Raji (cell line): ENCODE results near the gene MAPKAP1.

Experiments used
- POLR2A ChIP-seq: IDR thresholded peaks from 2 replicates; pipeline ENCODE4 v1.6.1; 2011; ENCODE audit warnings: low read depth, low read length, control low read depth; ENCODE audit not compliant: insufficient read depth

Gene MAPKAP1

DNA sequence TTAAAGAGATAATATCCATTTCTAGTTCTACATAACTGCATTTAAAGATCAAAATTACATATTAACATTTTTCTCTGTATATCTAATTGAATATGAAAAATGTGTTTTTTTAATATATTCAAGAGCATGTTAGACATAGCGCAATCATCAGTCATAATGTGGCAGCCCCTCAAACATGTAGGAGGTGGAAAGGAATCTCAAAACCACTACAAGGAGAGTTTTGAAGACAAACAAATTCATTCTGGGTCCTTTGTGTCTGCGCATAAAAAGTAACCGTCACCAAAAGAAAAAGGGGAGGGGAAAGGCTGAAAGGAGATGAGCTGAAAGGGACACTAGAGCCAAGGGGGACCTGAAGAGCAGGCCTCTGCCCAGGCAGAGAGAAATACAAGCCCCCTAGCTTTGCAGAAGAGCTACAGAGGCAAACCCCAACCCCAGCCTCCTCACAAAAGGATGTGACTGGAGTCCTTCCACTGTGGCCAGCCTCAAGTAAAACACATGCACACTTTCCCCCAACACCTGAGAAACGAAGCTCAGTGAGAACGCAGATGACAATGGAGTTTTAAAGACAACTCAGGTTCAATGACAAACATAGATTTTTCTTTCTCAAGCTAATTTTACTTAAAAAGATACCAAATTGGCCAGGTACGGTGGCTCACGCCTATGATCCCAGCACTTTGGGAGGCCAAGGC lies 62.0 kb downstream of the MAPKAP1 start:
- TF ChIP-seq POLR2A, result no peak

DNA sequence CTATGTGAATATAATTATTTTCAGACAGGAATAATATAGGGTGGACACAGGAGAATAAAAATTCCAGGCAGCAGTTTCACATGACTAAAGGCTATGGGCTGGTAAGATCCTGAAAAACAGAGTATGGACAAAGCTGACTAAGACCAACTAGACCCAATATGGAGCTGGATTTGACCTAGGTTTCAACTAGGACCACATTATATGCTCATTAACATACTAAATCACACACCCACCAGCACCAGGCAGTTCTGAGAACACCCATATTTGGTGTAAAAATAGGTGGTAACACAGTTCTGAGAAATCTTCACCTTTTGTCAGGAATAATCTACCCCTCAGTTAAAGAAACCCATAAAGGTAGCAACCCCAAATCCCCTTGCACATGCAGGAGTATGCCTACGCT lies 64.7 kb downstream of the MAPKAP1 start:
- no peak for TF ChIP-seq POLR2A

DNA sequence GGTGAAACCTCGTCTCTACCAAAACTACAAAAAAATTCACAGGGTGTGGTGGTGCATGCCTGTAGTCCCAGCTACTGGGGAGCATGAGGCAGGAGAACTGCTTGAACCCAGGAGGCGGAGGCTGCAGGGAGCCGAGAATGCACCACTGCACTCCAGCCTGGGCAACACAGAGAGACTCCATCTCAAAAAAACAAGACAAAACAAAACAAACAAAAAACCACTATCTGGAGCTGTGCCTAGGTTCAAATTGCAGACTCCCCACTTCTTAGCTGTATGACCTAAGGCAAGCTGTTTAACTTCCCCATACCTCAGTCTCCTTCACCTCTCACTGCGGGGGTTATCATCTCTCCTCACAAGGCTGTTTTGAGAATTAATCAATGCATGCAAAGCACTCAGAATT lies 68.0 kb downstream of the MAPKAP1 start:
- no peak for TF ChIP-seq POLR2A

DNA sequence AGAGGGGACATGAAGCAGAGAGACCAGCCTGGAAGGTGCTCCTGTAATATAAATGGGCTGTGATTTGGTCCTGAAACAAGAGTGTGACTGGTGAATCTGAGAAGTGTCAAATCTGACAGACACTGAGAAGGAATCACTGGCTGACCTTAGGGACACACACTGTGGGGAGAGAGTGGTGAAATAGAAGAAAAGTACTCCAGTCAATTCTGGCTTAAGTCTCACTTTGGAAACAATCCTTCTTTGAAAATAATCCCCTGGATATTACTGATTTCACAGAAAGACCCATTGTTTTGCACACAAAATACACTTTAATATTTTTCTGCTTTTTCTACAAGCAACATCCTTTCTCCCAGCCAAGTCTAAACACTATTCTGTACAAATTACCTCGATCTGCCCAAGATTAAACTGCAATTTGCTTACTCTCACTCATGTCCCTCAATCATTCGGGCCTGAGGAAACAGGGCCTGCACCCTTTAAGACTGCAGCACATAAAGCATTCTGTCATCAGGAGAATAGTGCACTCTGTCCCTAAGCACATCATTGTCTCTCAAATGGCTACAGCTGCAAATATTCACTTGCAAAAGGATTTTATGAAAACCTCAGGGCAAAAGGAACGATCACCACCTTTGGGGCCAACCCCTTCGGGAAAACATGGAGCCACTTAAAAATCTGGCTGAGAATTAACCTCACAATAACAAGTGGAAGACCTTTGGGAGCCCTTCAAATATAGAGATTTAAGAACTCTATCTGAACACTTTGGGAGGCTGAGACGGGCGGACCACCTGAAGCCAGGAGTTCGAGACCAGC lies 68.6 kb downstream of the MAPKAP1 start:
- TF ChIP-seq POLR2A, result no peak

DNA sequence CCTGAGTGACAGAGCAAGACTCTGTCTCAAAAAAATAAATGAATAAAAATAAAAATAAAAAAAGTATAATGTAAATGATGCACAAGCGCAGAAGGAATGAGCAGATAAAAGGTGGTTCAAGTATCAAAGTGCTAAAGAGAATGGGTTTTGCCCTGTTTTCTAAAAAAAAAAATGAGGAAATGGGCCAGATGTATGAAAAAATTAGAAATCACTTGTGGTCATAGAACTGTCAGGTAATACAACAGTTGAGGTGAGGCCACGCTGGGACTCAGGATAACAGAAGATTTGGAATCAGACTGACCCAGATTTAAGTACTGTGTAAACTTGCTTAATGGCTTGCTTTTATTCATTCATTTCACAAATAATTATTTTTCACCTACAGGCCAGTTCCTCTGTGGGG lies 69.8 kb downstream of the MAPKAP1 start:
- TF ChIP-seq POLR2A, result no peak

DNA sequence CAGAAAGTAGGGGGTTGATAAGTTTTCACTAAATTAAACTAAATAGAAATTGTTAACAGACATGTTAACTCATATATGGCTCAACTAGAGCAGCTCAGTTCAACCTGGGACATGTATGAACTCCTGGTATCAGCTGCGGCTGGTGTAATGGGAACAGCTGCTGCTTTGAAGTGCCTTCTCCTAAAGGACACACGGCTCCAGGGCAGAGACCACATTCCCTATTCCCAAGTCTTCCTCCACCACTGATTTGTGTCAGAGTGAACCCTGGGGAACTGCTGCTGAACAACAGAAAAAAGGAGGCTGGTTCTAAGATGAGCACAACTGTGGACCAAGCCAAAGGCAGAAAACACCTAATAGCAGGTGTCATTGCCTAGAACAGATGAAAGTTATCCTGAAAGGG lies 71.1 kb downstream of the MAPKAP1 start:
- TF ChIP-seq POLR2A, result no peak

DNA sequence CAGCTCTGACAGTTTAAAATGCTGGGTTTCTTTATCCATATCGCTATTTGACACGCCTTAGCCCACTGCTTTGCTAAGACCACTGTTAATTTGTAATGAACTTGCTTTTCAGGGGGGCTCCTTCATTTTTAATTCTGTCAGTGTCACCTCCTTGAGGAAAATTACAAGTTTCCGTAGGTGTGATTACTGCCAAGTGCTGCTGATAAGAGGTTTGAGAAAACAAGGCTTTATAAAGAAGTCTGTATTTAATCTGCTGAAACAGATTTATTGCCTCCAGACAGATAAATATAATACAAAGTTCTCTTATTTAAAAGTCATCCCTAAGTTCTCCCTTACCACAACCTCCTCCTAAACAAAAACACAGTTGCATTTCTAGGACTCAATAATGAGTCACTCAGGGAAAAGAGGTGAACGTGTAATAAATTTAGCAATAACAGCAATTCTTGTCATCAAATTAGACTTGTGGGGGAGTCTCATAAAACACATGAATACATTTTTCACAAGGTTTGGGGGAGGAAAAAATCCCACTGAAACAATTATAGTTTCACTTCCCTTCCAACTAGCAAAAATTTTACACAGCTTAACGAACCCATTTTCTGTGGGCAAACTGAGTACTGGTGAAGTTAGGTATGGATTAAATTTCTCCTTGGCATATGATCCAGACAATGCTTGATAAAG lies 72.8 kb downstream of the MAPKAP1 start:
- no peak for TF ChIP-seq POLR2A

DNA sequence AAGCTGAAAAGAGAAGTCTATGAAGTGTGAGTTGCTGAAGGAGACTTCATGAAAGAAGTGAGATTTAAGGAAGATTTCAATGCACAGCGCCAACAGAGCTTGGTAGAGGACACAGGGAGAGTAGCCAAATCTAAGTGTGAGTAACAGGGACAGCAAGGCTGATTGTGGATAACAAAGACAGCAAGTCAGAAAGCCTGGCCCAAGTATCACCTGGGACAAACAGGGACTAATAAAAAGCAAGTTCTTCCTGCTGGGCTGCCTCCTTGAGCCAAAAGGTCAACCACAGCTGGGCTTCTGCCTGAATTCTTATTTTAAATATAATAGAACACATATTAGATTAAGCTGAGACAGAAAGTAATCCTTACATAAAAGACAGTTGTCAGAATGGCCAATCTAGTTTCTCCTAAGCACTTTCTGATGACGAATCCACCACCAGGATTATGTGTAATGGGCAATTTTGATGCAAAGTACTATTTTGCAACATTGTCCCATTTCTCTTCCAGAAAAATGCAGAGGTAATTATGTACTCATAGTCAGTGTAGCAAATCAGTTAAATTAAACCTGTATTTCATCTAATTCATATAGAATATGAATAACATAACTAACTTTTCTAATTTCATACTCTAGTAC lies 73.8 kb downstream of the MAPKAP1 start:
- no peak for TF ChIP-seq POLR2A

DNA sequence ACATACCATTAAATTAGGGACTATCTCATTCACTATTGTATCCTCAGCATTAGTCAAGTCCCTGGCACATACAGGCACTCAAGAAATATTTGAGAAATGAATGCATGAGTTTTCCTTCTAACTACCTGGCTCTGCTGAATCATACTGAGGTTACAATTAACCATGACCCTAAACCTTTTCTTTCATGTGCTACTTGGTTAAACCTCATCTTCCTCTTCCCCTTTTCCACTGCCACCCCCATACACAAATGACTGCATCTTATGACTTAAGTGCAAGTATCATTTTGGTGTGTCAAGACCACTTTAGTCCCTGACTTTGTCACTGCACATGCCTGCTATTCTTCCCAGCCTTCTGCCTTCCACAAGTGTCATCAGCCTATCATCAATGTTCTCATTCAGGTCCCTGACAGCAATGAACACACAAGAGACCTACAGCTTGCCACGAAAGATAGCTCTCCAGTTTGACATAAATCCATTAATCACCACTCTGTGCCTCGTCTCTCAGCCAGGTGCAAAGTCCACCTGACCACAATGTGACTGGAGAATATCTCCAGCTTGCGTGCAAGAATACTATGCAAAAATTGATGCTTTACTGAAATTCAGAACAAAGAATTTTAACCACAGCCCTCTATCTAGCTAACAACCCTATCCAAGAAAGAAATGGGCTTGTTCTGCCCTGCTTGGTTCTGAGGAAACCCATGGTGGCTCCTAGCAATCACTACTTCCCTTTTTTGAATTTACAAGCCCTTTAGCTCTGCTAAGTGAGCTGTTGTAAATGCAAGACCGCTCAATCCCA lies 74.5 kb downstream of the MAPKAP1 start:
- no peak for TF ChIP-seq POLR2A

DNA sequence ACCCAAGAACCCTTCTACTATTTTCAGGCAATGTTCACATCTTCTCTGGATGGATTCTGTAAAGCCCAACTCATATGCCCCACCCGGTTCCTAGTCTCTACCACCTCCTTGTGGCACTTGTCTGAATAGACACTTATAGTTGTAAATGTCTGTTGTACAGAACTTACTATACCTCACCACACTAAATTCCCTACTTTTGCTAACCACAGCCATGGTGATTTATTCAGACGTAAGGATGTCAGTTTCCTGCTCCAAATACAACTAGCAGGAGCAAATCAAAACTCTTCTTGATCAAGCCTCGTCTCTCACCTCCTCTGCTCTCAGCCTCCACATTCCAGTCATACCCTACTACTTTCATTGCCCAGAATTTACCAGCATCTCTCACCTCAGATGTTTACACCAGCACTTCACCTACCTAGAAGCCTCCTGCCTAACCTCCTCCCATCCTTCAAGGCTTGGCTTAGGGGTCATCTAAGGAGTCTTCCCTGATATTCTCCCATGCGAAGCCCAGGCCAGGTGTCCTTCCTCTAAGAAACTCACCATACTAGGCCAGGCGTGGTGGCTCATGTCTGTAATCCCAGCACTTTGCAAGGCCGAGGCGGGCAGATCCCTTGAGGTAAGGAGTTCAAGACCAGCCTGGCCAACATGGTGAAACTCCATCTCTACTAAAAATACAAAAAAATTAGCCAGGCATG lies 75.5 kb downstream of the MAPKAP1 start:
- no peak for TF ChIP-seq POLR2A

DNA sequence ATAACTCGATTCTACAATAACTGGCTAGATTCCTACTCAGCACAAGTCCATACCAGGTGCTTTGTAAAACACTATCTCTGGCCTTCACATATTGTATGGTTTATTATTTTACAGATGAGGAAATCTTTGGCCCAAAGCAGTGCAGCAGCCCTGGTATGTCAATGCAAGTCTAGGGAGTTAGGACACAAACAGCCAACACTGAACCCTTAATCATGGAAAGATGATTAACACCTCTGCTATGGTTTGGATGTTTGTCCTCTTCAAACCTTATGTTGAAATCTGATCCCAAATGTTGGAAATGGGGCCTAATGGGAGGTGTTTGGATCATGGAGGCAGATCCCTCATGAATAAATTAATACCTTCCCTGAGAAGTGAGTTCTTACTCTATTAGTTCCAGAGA lies 76.6 kb downstream of the MAPKAP1 start:
- TF ChIP-seq POLR2A, result no peak

DNA sequence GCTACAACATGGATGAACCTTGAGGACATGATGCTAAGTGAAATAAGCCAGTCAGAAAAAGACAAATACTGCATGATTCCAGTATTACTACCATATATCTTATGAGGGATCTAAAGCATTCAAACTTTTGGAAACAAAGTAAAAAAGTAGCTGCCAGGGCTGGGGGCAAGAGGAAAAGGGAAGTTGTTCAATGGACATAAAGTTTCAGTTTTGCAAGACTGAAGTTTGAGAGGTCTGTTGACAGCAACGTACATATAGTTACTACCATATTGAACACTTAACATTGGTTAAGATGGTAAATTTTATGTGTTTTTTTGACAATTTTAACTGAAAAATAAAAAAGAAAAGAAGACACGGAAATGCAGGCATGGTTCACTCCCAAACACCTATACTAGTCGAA lies 77.6 kb downstream of the MAPKAP1 start:
- no peak for TF ChIP-seq POLR2A

DNA sequence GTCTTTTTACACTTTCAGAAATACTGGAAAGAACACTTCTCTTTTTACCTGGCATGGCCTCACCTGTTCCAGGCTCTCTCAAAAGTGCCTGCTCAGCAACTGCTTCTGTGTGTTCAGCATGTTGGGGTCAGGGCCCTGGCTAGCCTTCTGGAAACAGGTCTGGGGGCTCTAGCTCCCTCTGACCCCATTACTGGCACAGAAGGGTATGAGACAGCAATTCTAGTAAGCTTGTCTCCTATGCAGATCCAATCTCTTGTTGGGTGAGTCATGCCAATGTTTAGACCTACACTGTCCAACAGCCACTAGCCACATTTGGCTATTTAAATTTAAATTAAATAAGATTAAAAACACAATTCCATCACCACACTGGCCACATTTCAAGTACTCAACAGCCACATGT lies 80.8 kb downstream of the MAPKAP1 start:
- no peak for TF ChIP-seq POLR2A

DNA sequence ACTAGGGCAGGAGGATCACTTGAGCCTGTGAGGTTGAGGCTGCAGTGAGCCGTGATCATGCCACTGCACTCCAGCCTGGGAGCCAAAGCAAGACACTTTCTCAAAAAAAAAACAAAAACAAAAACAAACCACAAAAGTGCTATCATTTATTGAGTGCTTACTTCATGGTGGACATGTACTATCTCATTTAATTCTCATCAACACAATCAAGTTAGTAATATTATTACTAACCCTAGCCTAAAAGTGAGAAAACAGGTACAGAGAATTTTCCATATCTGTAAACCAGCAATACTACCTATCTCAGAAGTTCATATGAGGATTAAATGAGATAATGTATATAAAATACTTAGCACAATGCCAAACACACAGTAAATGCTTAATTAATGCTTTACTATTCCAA lies 85.8 kb downstream of the MAPKAP1 start:
- no peak for TF ChIP-seq POLR2A
